Fibroblast of lung (primary cell): Measurements from ENCODE around the gene TSPAN5. TPM values are rescaled to one million over a fixed set of nuclear protein-coding genes. Genes with fewer than 3 reads are reported as not detected.
"Not testable (repeated sequence)": the region's sequence is repeated elsewhere in the genome, so short reads cannot be mapped to it uniquely, and the experiment has no call there.

Experiments used
- DNase-seq, 2 donors: peaks; one replicate each; pipeline versions ENCODE4 v3.0.0 to v3.0.0-alpha.2; 2010; ENCODE audit warnings: low read depth in 2 of 2
- H2AFZ ChIP-seq: 2 replicates; pipeline ENCODE4 v1.5.1; 2012; ENCODE audit warnings: low read length, control low read depth, inconsistent platforms
- H3K27ac ChIP-seq: 2 replicates; pipeline ENCODE4 v1.5.1; 2011; ENCODE audit warnings: low read length, control low read depth; ENCODE audit not compliant: insufficient read depth
- H3K27me3 ChIP-seq: 2 replicates; pipeline ENCODE4 v1.5.1; 2011; ENCODE audit warnings: mild to moderate bottlenecking, low read length; ENCODE audit not compliant: control insufficient read depth, insufficient read depth
- H3K36me3 ChIP-seq: 2 replicates; pipeline ENCODE4 v1.5.1; 2011; ENCODE audit warnings: low read length; ENCODE audit not compliant: control insufficient read depth, insufficient read depth
- H3K4me1 ChIP-seq: 2 replicates; pipeline ENCODE4 v1.5.1; 2011; ENCODE audit warnings: low read length; ENCODE audit not compliant: control insufficient read depth, insufficient read depth; ENCODE audit errors: extremely low read depth
- H3K4me2 ChIP-seq: 2 replicates; pipeline ENCODE4 v1.5.1; 2011; ENCODE audit warnings: low read length, control low read depth; ENCODE audit not compliant: insufficient read depth; ENCODE audit errors: extremely low read depth
- H3K4me3 ChIP-seq, 4 experiments: fragments of 200-600 bp in 1 of 4; sonication (generic) in 1 of 4; replicated peaks in 1 of 4; 2 replicates each; pipeline ENCODE4 v1.5.1; 2011 to 2016; ENCODE audit warnings: low read length in 4 of 4, low read depth in 3 of 4, mild to moderate bottlenecking in 3 of 4, control low read depth in 2 of 4, inconsistent platforms in 1 of 4, mixed read lengths in 1 of 4; ENCODE audit not compliant: insufficient read depth in 1 of 4; ENCODE audit errors: control extremely low read depth in 1 of 4
- H3K79me2 ChIP-seq: 2 replicates; pipeline ENCODE4 v1.5.1; 2012; ENCODE audit warnings: mild to moderate bottlenecking, low read length, inconsistent platforms; ENCODE audit not compliant: control insufficient read depth, insufficient read depth
- H3K9ac ChIP-seq: 2 replicates; pipeline ENCODE4 v1.5.1; 2011; ENCODE audit warnings: mild to moderate bottlenecking, low read length, control low read depth; ENCODE audit not compliant: insufficient read depth
- H3K9me3 ChIP-seq: 2 replicates; pipeline ENCODE4 v1.5.1; 2012; ENCODE audit warnings: low read depth, low read length; ENCODE audit not compliant: control insufficient read depth, insufficient read depth
- H4K20me1 ChIP-seq: 2 replicates; pipeline ENCODE4 v1.5.1; 2011; ENCODE audit warnings: low read length; ENCODE audit not compliant: control insufficient read depth, insufficient read depth; ENCODE audit errors: extremely low read depth
- EZH2 ChIP-seq: IDR thresholded peaks from 2 replicates; pipeline ENCODE4 v1.5.1; 2012; ENCODE audit warnings: low read length, control low read depth, mild to moderate bottlenecking; ENCODE audit errors: missing control alignments
- polyA minus RNA-seq: library from RNA; depleted of rRNA, polyadenylated mRNA; stranded (reverse); fragments of >200 nt; gene quantifications from 2 replicates; pipeline ENCODE4 v1.2.3, GENCODE V29; 2011; ENCODE audit warnings: low replicate concordance
- polyA plus RNA-seq, 2 donors: library from polyadenylated mRNA; depleted of rRNA in 1 of 2; stranded (reverse) in 1 of 2; unstranded in 1 of 2; fragments of >200 nt; gene quantifications; 2 replicates each; pipeline ENCODE4 v1.2.1, GENCODE V29; 2011 to 2012; ENCODE audit warnings: missing spikeins in 1 of 2
- total RNA-seq: library from RNA; depleted of rRNA; stranded (reverse); fragments of >200 nt; gene quantifications from 2 replicates; pipeline ENCODE4 v1.2.1, GENCODE V29; 2014
- TF ChIP-seq, protein P1 (sequence below), 2 donors: IDR thresholded peaks in 1 of 2; conservative IDR thresholded peaks in 1 of 2; 1 replicate in 1 of 2; 2 replicates in 1 of 2; pipeline ENCODE4 v1.5.1; 2011 to 2012; ENCODE audit warnings: low read length in 2 of 2, control low read depth in 1 of 2, inconsistent platforms in 1 of 2, low read depth in 1 of 2, mild to moderate bottlenecking in 1 of 2

TSPAN5 gene
- total RNA-seq (75.5 and 109 TPM in 2 replicates), polyA plus RNA-seq (112 and 129 TPM in 2 replicates), polyA minus RNA-seq (64.1 and 77.0 TPM in 2 replicates)
- polyA plus RNA-seq (2012), result 73.9 and 75.0 TPM in 2 replicates

DNA sequence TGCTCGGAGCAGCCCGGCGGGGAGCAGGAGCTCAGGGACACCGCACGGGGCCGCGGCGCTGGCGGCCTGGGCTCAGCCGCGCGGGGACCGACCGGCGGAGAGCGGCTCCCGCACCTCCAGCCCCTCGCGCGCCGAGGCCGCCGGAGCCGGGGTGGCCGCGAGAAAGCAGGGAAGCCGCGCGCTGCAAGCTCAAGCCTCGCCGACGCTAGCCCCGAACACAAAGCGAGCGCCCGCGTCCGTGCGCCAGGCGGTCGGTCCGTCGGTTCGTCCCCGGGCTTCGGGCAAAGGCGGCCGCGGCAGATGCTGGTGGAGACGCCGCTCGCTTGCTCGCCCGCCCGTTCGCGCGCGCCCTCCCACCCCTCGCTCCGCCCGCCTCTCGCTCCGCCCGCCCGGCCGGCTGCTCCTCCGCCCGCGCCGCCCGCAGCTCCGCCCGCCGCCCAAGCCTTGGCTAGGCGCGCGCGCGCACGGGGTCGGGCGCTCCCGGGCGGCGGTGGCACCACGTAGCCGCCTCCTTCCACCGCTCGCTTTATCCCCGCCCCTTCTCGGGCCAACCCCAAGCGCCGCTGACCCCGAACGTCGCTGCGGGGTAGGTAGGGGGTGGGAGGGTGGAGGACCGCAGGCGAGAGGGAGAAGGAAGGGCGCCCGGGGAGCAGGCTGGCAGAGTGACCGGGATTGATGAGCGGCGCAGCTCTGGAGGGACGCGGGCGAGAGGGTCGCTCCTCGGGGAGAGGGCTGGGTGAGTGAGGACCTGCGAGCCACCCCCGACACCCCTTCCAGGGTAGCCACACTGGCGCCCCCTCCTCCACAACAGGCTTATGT is at the start of gene TSPAN5:
Gene TSPAN5 (minus strand): TSS at position 325 of the 819 bp plus-strand sequence.
- Histone ChIP-seq H3K4me1 (peaks cover 17% of the 10 kb centered on the region), H3K9ac (peak within 1 kb of the TSS; percentile 75), H4K20me1 (no peaks in the 10 kb centered on the region), H3K27ac (peak within 1 kb of the TSS; percentile 80), H2AFZ (peak within 1 kb of the TSS; percentile 73), H3K4me3 (peak within 1 kb of the TSS; percentile 61 to 86 (median 83)), H3K9me3 (no peaks in the 10 kb centered on the region), H3K79me2 (peaks cover 44% of the 10 kb centered on the region), H3K27me3 (no peaks in the 10 kb centered on the region), H3K4me2 (peak within 1 kb of the TSS; percentile 76), H3K36me3 (no peaks in the 10 kb centered on the region)
- TF ChIP-seq EZH2, result no peak
- TF ChIP-seq, protein P1, sequence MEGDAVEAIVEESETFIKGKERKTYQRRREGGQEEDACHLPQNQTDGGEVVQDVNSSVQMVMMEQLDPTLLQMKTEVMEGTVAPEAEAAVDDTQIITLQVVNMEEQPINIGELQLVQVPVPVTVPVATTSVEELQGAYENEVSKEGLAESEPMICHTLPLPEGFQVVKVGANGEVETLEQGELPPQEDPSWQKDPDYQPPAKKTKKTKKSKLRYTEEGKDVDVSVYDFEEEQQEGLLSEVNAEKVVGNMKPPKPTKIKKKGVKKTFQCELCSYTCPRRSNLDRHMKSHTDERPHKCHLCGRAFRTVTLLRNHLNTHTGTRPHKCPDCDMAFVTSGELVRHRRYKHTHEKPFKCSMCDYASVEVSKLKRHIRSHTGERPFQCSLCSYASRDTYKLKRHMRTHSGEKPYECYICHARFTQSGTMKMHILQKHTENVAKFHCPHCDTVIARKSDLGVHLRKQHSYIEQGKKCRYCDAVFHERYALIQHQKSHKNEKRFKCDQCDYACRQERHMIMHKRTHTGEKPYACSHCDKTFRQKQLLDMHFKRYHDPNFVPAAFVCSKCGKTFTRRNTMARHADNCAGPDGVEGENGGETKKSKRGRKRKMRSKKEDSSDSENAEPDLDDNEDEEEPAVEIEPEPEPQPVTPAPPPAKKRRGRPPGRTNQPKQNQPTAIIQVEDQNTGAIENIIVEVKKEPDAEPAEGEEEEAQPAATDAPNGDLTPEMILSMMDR (conservative IDR thresholded peaks at IDR 0.05 in 1 of 2, IDR thresholded peaks at IDR 0.05 in 1 of 2; ENCODE audit: low read depth in 1 of 2, low read length in 2 of 2), result no peak
- peak; percentile 77 to 81 for DNase-seq

DNA sequence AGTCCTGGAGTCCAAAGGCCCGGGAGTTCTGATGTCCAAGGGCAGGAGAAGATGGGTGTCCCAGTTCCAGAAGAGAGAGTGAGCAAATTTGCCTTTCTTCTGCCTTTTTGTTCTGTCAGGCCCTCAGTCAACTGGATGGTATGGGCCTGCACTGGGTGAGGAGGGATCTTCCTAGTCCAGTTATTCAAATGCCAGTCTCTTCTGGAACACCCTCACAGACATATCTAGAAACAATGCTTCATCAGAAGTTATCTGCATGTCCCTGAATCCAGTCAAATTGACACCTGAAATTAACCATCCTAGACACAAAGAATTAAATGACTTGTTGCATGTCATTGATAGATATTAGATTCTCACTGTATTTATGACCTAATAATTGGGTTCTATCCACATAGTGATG is 48.5 kb upstream of the TSPAN5 start:
- Histone ChIP-seq H3K27me3 (no peaks in the 10 kb centered on the region), H3K27ac (no peak overlapping the region), H2AFZ (no peak overlapping the region), H3K4me1 (no peaks in the 10 kb centered on the region), H3K9me3 (no peaks in the 10 kb centered on the region), H3K9ac (no peak overlapping the region), H3K79me2 (no peaks in the 10 kb centered on the region), H3K36me3 (no peaks in the 10 kb centered on the region), H4K20me1 (no peaks in the 10 kb centered on the region), H3K4me2 (no peak overlapping the region), H3K4me3 (no peak overlapping the region)
- TF ChIP-seq, protein P1 (conservative IDR thresholded peaks at IDR 0.05 in 1 of 2, IDR thresholded peaks at IDR 0.05 in 1 of 2; ENCODE audit: low read depth in 1 of 2, low read length in 2 of 2), result no peak
- no peak for TF ChIP-seq EZH2
- DNase-seq, result no peak

DNA sequence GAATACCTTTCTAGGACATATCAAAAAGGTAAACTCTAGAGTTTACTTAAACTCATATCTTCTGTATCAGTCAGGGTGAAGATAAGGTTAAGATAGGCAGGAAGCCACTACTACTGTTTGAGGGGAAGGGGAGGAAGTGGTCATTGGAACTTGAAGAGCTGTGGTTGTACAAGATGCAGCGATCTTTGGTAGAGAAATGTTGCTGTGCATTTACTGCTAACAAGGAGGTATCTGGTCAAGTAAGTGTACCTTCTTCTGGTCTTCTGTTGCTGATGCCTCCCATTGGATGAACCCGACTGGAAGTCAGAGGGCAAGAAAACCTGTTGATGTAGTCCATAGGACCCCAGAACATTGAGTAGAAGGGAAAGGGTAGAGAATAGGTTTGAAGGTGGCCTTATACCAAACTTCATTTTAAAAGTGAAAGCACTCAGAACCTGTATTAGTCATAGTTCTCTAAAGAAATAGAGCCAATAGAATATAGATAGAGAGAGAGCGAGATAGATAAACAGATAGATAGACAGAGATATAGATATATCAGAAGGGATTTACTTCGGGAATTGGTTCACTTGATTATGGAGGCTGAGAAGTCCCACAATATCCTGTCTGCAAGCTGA is 47.9 kb upstream of the TSPAN5 start:
- Histone ChIP-seq H3K36me3 (no peaks in the 10 kb centered on the region), H3K4me3 (no peak overlapping the region), H3K4me1 (no peaks in the 10 kb centered on the region), H3K9ac (no peak overlapping the region), H2AFZ (no peak overlapping the region), H3K79me2 (no peaks in the 10 kb centered on the region), H3K27ac (no peak overlapping the region), H4K20me1 (no peaks in the 10 kb centered on the region), H3K27me3 (peaks cover under 1% of the 10 kb centered on the region), H3K9me3 (no peaks in the 10 kb centered on the region), H3K4me2 (no peak overlapping the region)
- TF ChIP-seq, protein P1 (conservative IDR thresholded peaks at IDR 0.05 in 1 of 2, IDR thresholded peaks at IDR 0.05 in 1 of 2; ENCODE audit: low read depth in 1 of 2, low read length in 2 of 2), result no peak
- TF ChIP-seq EZH2, result no peak
- no peak for DNase-seq

DNA sequence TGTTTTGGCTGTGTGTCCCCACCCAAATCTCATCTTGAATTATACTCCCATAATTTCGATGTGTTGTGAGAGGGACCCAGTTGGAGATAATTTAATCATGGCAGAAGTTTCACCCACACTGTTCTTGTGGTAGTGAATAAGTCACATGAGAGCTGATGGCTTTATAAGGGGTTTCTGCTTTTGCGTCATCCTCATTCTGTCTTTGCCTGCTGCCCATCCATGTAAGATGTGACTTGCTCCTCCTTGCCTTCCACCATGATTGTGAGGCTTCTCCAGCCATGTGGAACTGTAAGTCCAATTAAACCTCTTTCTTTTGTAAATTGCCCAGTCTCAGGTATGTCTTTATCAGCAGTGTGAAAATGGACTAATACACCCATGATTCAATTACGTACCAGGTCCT is 47.2 kb upstream of the TSPAN5 start:
- H3K27ac ChIP-seq, H3K79me2 ChIP-seq, H3K9me3 ChIP-seq, H4K20me1 ChIP-seq, H3K36me3 ChIP-seq, H3K4me1 ChIP-seq, H3K27me3 ChIP-seq, DNase-seq, H3K4me2 ChIP-seq, H2AFZ ChIP-seq, H3K9ac ChIP-seq, H3K4me3 ChIP-seq: not testable (repeated sequence)
